HG03571 (cell line): ENCODE measurements around the gene DNAJB8.

ENCODE experiments used
- ATAC-seq: cut with Tn5 transposase; IDR thresholded peaks from one replicate; pipeline ENCODE4 v1.9.1; 2021; ENCODE audit not compliant: unreplicated experiment

The DNAJB8 gene

GRCh38 chr3:128427872-128428822 is 38.5 kb downstream of the DNAJB8 start:
- no peak for ATAC-seq

GRCh38 chr3:128427175-128427857 is 39.4 kb downstream of the DNAJB8 start:
- ATAC-seq, result no peak

GRCh38 chr3:128426128-128426921 is 40.4 kb downstream of the DNAJB8 start:
- ATAC-seq, result no peak

DNA sequence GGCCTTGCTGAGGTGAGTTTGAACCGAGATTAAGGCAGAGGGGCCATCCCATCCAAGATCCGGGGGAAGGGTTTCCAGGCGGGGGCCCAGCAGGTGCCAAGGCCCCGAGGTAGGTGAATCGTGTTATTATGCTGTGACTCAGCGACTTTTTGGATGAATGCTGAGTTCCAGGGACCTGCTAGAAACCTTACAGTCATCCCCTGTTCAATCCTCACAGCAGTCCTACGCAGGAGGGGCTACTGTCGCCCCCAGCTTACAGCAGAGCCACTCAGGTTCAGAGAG is 40.9 kb downstream of the DNAJB8 start:
- ATAC-seq, result no peak

DNA sequence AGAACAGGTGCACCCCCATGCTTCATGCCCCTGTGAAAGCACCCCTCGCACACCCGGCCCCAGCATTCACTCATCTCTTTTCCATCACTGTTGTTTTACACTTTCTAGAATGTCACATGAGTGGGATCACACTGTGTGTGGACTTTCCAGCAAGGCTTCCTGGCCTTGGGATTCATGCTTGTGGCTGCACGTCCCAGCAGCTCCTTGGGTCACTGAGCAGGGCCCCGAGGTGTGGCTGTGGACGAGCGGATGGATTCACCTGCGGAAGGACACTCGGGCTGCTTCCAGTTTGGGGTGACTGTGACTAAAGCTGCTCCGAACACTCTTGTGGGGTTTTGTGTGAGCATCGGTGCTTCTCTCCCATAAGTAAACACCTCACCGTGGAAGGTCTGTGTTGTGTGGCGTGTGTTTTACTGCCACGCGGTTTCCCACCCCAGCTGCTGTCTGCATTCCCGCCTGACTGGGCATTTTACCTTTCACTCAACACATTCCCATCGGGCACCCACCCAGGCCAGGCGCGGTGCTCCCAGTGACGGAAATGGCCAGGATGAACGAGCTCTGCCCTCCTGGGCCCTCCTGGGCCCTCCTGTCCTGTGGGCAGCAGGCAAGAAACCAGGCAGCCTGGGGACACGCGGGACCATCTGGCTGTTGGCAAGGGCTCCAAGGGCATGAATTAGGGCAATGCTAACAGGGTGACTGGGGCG is 41.4 kb downstream of the DNAJB8 start:
- no peak for ATAC-seq

DNA sequence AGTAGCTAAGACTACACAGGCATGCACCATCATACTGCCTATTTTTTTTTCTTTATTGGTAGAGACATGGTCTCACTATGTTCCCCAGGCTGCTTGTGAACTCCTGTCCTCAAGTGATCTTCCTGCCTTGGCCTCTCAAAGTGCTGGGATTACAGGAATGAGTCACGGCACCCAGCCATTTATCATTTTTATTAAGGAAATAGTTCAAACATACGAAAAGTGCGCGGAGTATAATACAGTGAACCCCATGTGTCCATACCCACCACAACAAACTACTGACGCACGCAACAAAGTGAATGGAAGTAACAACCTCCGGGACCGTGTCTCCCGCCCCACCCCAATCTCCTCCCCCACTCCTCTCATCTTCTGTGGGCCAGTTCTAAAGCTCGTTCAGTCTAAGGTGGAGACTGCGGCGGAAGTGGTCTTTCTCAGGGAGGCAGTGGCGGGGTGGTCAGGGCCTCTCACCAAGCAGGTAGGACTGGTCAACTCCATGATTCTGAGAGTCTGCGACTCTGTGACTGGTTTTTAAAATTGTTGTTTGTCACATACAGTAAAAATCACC is 42.1 kb downstream of the DNAJB8 start:
- ATAC-seq, result no peak

- ATAC-seq, result no peak
These were observed 43.1 kb downstream of the DNAJB8 start for GRCh38 chr3:128423525-128424147.

GRCh38 chr3:128422762-128423524 is 43.7 kb downstream of the DNAJB8 start:
- no peak for ATAC-seq

DNA sequence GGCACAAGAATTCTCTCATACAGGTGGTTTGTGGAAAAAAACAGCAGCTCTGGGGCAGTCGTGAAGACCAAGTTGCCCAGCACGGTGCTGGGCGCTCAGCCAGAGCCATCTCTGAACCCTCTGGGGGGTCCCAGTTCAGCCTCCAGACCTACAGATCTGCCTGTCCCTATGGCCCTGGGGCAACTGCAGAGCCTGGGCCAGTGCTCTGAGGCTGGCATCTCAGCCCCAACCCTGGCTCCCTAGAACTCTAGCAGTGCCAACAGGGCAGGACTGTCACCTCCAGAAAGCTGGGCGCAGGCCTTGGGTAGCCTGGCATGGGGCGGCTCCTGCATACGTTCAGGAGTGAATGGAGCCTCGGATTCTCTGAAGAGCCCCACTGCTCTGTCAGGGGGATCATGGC is 44.7 kb downstream of the DNAJB8 start:
- ATAC-seq, result no peak

DNA sequence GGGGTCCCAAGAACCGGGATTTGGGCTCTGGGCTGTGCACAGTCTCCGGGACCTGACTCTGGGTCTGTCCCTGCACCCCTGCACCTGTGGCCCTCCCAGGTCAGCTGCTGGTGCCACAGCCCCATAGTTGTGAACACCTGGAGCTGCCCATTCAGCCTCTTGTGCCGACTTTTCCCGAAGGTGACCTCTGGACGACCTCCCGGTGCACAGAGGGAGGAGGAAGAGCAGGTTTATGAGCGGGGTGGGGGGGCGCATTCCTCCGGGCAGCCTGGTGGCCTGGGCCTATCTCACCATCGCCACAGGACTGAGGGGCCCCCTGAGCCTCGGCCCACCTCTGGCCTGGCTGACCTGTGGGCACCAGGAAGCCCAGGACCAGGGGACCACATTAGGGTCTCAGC is 45.3 kb downstream of the DNAJB8 start:
- ATAC-seq, result no peak

DNA sequence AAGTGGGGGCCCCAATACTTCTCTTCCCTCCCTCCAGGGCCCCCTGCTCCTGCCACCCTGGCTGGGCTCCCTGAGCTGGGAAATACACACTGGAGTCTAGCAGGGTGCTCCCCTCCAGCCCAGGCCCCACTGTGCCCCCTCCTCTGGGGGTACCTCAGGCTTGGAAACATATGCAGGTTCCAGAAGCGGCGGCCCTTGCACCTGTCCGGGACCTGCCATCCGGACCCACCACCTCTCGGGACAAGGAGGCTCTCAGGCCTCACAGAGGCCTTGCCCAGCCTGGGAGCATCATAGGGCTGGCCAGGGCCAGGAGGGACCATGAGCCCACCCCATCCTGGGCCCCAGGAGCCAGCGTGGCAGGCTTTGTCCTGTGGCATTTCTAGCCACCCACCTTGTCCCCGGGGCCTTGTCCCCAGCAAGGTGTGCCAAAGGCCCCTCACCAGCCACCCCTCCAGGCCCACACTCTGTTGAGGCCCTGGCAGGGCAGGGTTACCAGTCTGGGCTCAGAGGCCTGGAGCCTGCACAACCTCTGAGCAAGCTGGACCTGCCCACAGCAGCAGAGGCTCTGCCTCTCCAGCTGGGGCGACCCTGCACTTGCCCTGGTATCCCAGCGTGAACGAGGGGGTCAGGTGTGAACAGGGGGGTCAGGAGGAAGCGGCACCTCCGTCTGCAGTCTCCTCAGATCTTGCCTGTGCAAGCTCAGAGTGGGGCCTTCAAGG is 45.8 kb downstream of the DNAJB8 start:
- no peak for ATAC-seq

DNA sequence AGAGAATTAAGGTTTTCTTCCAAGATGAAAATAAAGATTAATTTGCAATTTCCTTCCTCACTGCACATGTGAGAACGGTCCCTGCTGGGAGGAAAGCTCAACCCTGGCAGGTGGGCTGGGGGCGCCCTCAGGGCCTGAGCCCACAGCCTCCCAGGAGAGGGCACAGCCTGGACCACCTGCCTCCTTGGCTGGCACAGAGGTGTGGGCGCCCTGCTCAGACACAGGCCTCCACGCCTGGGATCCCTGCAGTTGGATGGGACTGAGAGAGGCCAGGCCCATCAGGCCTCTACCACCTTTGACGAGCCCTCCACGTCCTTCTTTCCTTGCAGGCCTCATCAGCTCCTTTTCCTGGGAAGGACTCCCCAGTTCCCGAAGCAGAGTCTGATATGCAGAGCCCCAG is 46.4 kb downstream of the DNAJB8 start:
- ATAC-seq, result no peak

GRCh38 chr3:128419311-128419710 is 47.4 kb downstream of the DNAJB8 start:
- no peak for ATAC-seq

DNA sequence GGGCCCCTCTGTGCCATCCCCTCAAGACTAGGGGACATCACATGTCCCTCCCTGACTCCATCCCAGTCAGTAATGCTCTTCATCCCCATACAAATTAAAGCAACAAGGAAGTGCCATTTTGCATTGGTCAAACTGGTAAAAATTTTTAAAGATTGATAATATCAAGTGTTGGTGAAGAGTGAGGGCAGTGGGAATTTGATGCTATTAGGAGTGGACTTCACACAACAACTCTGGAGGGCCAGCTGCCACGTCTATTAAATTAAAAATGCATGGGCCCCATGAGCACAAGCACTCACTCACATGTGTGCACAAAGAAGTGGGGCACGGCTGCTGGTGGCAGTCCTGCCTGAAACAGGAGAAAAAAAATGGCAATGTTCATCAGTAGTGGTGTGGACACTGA is 47.8 kb downstream of the DNAJB8 start:
- no peak for ATAC-seq

- ATAC-seq, result no peak
These were observed 50.0 kb downstream of the DNAJB8 start for GRCh38 chr3:128416578-128417211.

DNA sequence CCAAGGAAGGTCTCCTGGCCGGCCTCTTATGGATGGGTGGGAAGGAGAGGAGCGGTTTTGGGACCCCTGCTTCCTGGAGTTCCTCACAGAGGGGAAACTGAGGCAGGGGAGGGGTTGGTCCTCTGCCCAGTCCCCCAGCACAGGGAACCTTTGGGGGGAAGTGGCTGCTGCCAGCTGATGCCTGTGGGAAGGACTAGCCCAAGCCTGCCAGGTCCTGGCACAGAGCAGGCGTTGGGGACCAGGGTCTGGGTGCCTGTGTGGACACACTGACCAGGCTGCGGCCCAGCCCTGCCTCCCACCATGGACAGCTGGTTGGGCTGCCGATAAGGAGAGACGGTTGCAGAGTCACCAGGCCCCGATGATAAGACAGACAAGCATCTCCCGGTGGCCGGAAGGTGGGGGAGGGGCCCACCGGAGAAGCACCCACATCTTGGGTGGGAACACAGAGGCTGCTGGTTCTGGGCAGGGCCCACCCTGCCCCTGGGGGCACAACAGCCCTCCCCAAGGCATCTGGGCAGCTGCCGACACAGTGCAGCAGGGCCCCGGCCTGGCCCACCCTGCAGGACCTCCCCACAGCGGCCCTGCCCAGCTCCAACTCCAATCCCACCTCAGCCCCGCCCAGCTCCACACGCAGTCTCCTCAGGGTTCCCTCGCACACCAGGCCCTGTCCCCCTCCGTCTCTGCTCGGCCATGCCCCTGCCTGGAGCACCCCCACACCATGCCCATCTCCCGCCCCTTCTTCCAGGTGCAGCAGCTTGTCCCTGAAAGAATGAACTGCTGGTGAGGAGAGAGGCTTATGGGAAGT is 50.7 kb downstream of the DNAJB8 start:
- no peak for ATAC-seq

GRCh38 chr3:128415200-128415772 is 51.4 kb downstream of the DNAJB8 start:
- ATAC-seq, result no peak
